Spleen (tissue), 7 donors: ENCODE measurements around the gene AQP5.

Experiments
- CTCF ChIP-seq, 11 experiments: fragments of 200-600 bp in 7 of 11; fragments of 450-650 bp in 4 of 11; sonication (generic) in 4 of 11; IDR thresholded peaks in 8 of 11; conservative IDR thresholded peaks in 3 of 11; 1 replicate in 7 of 11; 2 replicates in 4 of 11; pipeline versions ENCODE4 v1.4.0 to v1.8.0; 2016 to 2021; ENCODE audit warnings: antibody characterized with exemption in 11 of 11, inconsistent platforms in 4 of 11, mild to moderate bottlenecking in 1 of 11
- POLR2A ChIP-seq, 3 donors: fragments of 450-650 bp; IDR thresholded peaks; one replicate each; pipeline ENCODE4 v1.5.1; 2017; ENCODE audit warnings: antibody characterized with exemption in 3 of 3, mild to moderate bottlenecking in 1 of 3
- donor health status: DM: no; HTN: no; CAD: no; lungs with moderate emphysema.
- donor health status: DM: no; HTN: no; CAD: no.
- donor health status: DM: no; HTN: no; CAD: no.

- no peak for TF ChIP-seq POLR2A (IDR thresholded peaks at IDR 0.05)
- TF ChIP-seq CTCF (IDR thresholded peaks at IDR 0.05 in 8 of 11, conservative IDR thresholded peaks at IDR 0.05 in 3 of 11) = no peak
These were observed 36.1 kb upstream of the AQP5 start for GRCh38 chr12:49925433-49926204.
